Measurements from ENCODE around the gene MCUR1.

The MCUR1 gene

GRCh38 chr6:13769034-13769654 is 45.2 kb downstream of the MCUR1 start:
- TF ChIP-seq CTCF (conservative IDR thresholded peaks at IDR 0.05): no peak
- no peak overlapping the region for H3K27ac ChIP-seq

- TF ChIP-seq CTCF (conservative IDR thresholded peaks at IDR 0.05): no peak
- H3K27ac ChIP-seq: no peak overlapping the region
Measured at GRCh38 chr6:13767121-13767808, 47.1 kb downstream of the MCUR1 start.

GRCh38 chr6:13766201-13766634 is 48.1 kb downstream of the MCUR1 start:
- no peak for TF ChIP-seq CTCF (conservative IDR thresholded peaks at IDR 0.05)

GRCh38 chr6:13765570-13765969 is 48.8 kb downstream of the MCUR1 start:
- no peak for TF ChIP-seq CTCF (conservative IDR thresholded peaks at IDR 0.05)
- H3K27ac ChIP-seq: no peak overlapping the region

More at GRCh38 chr6:13766201-13766634, 48.1 kb downstream of the MCUR1 start:
- no peak overlapping the region for H3K27ac ChIP-seq

GRCh38 chr6:13764996-13765395 is 49.4 kb downstream of the MCUR1 start:
- no peak for TF ChIP-seq CTCF (conservative IDR thresholded peaks at IDR 0.05)

GRCh38 chr6:13763740-13764381 is 50.5 kb downstream of the MCUR1 start:
- no peak overlapping the region for H3K27ac ChIP-seq
- TF ChIP-seq CTCF (conservative IDR thresholded peaks at IDR 0.05): no peak

More at GRCh38 chr6:13764996-13765395, 49.4 kb downstream of the MCUR1 start:
- H3K27ac ChIP-seq: no peak overlapping the region

- TF ChIP-seq CTCF (conservative IDR thresholded peaks at IDR 0.05): no peak
- H3K27ac ChIP-seq: no peak overlapping the region
Measured at GRCh38 chr6:13762611-13763441, 51.5 kb downstream of the MCUR1 start.
